ENCODE data around the gene FCSK.

FCSK gene

DNA sequence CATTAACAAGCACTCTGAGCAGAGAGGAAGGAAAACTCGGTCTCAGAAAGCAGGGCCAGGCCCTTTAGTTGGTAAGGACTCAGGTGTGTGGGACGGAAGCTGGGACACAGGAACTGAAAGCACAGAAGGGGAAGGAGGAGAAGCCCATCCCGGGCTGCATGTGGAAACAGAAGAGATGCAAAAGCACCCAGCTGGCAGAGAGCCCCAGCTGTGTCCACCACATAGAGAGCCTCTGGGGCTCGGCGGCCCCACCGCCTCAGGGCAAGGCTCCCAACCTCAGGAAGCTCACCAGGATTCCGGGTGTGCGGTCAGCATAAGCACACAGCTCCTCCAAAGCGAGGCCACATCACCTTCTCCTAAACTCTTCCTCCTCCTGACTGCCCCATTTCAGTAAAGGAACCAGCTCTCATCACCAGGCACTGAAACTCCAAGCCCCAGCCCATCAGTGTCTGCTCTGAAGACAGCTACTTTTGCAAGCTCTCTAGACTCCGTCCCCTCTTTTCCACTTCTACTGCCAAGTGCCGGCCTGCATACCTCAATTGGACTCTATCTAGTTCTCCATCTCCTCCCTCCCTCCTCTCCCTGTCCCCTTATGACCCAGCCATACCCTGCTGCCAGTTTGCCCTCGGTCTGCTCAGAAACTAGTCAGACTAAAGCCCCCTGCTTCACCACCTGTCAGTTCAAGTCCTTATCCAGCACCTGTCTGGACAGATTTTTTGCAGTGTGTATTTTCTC is 21.5 kb upstream of the FCSK start:
- Histone ChIP-seq H3K9ac (ENCODE audit: low read length) (no peak overlapping the region), H3K36me3 (ENCODE audit: control insufficient read depth, insufficient read depth, low read length, severe bottlenecking) (no peaks in the 10 kb centered on the region), H3K9me3 (ENCODE audit: control insufficient read depth, low read length) (no peaks in the 10 kb centered on the region), H3K27me3 (replicated peaks; ENCODE audit: control insufficient read depth, insufficient read depth, low read length) (no peaks in the 10 kb centered on the region), H3K4me1 (ENCODE audit: control insufficient read depth, insufficient read depth, low read length) (peaks cover 52% of the 10 kb centered on the region), H3K4me3 (ENCODE audit: low read length) (no peak overlapping the region)
- DNase-seq (ENCODE audit: low read depth), result peak; percentile 55

DNA sequence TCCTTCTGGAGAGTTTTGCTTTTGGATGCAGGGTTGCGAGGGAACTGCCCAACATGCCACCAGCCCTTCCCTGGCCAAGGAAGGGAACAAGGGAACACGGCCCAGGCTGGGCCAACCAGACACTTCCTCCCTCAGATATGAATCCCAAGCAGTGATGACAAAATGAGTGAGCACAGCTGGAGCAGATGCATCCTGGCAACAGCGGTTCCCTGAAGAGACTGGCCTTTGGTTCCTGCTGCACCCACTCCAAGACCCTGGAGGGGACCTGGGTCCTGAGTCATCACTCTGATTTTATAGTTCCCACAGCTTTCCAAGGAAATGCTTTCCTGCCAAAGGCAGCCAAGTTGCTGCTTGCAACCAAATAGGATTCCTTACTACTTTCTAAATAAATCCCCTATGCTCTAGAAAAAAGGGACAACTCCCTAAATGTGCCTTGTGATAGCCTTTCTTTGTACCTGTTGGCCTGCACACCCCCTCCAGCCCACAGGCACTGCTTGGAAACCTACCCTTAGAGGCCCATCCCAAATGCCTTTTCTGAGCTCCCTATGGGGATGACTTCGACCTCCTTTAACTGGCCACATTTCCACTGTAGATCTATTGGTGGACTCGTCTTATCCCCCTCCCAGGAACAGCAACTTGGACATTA is 20.8 kb upstream of the FCSK start:
- Histone ChIP-seq H3K9me3 (ENCODE audit: control insufficient read depth, low read length) (no peaks in the 10 kb centered on the region), H3K36me3 (ENCODE audit: control insufficient read depth, insufficient read depth, low read length, severe bottlenecking) (no peaks in the 10 kb centered on the region), H3K4me3 (ENCODE audit: low read length) (no peak overlapping the region), H3K4me1 (ENCODE audit: control insufficient read depth, insufficient read depth, low read length) (peaks cover 50% of the 10 kb centered on the region), H3K27me3 (replicated peaks; ENCODE audit: control insufficient read depth, insufficient read depth, low read length) (no peaks in the 10 kb centered on the region), H3K9ac (ENCODE audit: low read length) (no peak overlapping the region)
- DNase-seq (ENCODE audit: low read depth), result peak; percentile 59

DNA sequence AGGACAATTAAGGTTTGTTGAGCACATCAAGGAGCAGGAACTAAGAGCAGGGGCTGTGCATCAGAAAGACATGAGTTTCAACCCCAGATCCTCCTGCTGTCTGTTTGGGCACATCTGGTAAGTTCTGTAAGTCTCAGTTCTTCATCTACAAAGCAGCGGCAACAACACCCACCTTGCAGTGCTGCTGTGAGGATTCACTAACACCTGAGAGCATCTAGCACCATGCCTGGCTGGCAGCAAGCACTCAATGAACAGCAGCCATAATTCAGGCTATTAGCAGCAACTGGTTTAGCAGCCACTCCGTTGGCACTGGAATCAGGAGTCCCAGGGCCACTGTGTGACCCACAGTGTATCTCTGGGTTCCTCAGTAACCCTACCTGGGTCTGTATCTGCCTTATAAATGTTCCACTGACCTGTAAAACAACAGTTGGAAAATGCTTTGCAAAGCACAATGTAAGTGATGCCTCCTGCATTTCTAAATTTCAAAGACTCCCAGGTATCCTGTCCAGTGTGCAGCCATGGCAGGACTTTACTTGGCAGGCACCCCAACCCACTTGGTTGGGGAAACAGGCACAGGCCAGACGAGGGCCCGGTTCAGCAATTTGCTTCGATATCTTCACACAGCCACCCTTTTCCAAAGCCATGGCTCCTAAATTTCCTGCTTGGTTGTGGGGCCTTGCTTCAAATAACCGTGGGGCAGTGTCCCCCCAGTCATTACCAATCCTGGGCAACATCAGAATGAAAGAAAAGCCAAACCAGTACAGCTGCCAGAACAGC is 19.7 kb upstream of the FCSK start:
- Histone ChIP-seq H3K36me3 (ENCODE audit: control insufficient read depth, insufficient read depth, low read length, severe bottlenecking) (no peaks in the 10 kb centered on the region), H3K9me3 (ENCODE audit: control insufficient read depth, low read length) (no peaks in the 10 kb centered on the region), H3K27me3 (replicated peaks; ENCODE audit: control insufficient read depth, insufficient read depth, low read length) (no peaks in the 10 kb centered on the region), H3K4me1 (ENCODE audit: control insufficient read depth, insufficient read depth, low read length) (peaks cover 43% of the 10 kb centered on the region), H3K4me3 (ENCODE audit: low read length) (no peak overlapping the region), H3K9ac (ENCODE audit: low read length) (no peak overlapping the region)
- DNase-seq (ENCODE audit: low read depth), result no peak

DNA sequence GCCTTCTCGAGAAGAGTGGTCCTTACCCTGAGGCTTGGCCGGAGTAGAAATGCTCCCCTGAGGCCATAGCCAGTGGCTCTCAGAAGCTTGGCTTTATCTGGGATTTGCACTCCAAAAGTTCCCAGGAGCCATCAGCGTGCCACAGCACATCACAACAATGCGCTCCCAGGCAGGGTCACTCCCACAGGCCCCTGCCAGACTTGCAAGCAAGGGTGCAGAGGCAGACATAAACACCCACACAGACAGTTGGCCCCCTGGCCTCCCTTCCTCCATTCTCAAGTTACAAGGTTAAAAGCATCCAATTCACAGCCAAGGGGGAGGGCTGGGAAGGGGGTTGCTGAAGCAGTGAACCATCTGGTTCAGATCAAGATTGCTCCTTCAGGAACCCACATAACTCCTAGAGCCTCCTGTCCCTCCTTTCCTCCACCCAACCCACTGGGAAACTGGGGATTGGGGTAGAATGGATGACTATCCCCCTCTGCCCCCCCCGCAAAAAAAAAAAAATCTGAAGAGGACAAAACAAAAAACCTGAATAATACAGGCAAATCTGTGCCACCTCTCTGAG is 17.3 kb upstream of the FCSK start:
- DNase-seq (ENCODE audit: low read depth), result peak; percentile 92

DNA sequence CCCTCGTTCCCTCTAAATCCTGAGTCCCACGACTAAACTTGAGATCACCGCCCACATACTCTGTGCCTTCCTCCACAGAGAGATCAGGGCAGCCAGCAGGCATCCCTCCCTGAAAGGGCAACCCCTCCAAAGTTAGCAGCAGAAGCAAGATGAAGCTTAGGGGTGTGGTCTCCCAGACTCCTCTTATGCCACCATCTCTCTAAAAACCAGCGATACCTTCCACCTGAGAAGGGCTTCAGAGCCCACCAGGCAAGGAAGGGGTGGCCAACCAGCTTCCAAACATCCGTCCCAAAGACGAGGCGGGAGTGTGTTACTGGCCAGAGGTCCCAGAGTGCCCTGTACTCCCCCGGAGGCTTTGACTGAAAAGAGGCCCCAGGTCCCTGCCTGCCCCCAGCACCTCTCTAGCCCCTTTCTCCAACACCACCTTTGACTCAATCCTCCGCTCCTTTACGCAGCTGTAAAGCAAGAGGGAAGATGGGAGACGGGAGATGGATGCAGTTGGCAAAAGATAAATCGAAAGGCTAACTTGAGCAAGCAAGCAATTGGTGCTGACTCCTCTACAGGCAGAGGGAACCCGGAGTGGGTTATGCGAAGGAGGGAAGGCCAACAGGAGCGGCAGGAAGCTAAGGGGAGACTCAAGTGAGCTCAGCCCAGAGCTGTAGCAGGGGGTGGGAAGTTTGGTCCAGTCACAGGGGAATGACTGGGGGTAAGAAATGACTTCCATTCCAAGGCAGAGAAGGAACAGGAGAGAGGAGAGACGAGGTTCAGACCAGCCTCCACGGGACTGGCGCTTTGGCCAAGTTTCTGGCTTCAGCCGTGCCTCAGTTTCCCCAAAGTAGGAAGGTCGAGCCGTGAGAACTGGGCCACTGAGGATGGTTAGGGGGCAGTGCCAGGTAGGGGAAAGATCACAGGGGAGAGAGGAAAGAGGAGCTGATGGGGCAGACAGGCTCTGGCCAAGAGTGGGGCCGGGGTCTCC is 16.5 kb upstream of the FCSK start:
- Histone ChIP-seq H3K9ac (ENCODE audit: low read length) (peak overlapping the region; percentile 76), H3K36me3 (ENCODE audit: control insufficient read depth, insufficient read depth, low read length, severe bottlenecking) (no peaks in the 10 kb centered on the region), H3K4me1 (ENCODE audit: control insufficient read depth, insufficient read depth, low read length) (peaks cover 27% of the 10 kb centered on the region), H3K4me3 (ENCODE audit: low read length) (peak overlapping the region; percentile 84), H3K9me3 (ENCODE audit: control insufficient read depth, low read length) (no peaks in the 10 kb centered on the region), H3K27me3 (replicated peaks; ENCODE audit: control insufficient read depth, insufficient read depth, low read length) (no peaks in the 10 kb centered on the region)
- DNase-seq (ENCODE audit: low read depth), result peak; percentile 70

More for the DNA sequence above, 17.3 kb upstream of the FCSK start:
- Histone ChIP-seq H3K4me3 (ENCODE audit: low read length) (peak overlapping the region; percentile 84), H3K9ac (ENCODE audit: low read length) (no peak overlapping the region), H3K27me3 (replicated peaks; ENCODE audit: control insufficient read depth, insufficient read depth, low read length) (no peaks in the 10 kb centered on the region), H3K36me3 (ENCODE audit: control insufficient read depth, insufficient read depth, low read length, severe bottlenecking) (no peaks in the 10 kb centered on the region), H3K9me3 (ENCODE audit: control insufficient read depth, low read length) (no peaks in the 10 kb centered on the region), H3K4me1 (ENCODE audit: control insufficient read depth, insufficient read depth, low read length) (peaks cover 33% of the 10 kb centered on the region)

DNA sequence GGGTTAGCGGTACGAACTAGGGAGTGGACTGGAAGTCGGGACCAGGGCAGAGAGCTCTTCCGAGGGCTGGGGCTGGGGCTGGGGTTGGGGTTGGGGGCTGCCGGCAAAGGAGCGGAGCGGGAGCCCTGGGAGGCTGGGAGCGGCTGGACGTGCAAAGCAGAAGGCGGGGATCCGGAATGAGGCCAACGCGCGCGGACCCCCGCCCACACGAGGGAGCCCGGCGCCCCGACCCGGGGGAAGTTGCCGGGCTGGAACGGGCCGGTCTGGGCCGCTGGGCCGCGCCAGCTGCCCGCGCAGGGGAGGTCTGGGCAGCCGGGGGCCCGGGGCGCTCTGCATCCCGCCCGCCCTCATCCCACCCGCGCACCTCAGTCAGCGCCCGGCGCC is 15.8 kb upstream of the FCSK start:
- H3K27me3 ChIP-seq (replicated peaks; ENCODE audit: control insufficient read depth, insufficient read depth, low read length), result no peaks in the 10 kb centered on the region
- peak overlapping the region; percentile 84 for H3K4me3 ChIP-seq (ENCODE audit: low read length)
- peaks cover 20% of the 10 kb centered on the region for H3K4me1 ChIP-seq (ENCODE audit: control insufficient read depth, insufficient read depth, low read length)
- DNase-seq (ENCODE audit: low read depth), result no peak
- H3K9ac ChIP-seq (ENCODE audit: low read length), result peak overlapping the region; percentile 76
- H3K36me3 ChIP-seq (ENCODE audit: control insufficient read depth, insufficient read depth, low read length, severe bottlenecking), result no peaks in the 10 kb centered on the region
- no peaks in the 10 kb centered on the region for H3K9me3 ChIP-seq (ENCODE audit: control insufficient read depth, low read length)

DNA sequence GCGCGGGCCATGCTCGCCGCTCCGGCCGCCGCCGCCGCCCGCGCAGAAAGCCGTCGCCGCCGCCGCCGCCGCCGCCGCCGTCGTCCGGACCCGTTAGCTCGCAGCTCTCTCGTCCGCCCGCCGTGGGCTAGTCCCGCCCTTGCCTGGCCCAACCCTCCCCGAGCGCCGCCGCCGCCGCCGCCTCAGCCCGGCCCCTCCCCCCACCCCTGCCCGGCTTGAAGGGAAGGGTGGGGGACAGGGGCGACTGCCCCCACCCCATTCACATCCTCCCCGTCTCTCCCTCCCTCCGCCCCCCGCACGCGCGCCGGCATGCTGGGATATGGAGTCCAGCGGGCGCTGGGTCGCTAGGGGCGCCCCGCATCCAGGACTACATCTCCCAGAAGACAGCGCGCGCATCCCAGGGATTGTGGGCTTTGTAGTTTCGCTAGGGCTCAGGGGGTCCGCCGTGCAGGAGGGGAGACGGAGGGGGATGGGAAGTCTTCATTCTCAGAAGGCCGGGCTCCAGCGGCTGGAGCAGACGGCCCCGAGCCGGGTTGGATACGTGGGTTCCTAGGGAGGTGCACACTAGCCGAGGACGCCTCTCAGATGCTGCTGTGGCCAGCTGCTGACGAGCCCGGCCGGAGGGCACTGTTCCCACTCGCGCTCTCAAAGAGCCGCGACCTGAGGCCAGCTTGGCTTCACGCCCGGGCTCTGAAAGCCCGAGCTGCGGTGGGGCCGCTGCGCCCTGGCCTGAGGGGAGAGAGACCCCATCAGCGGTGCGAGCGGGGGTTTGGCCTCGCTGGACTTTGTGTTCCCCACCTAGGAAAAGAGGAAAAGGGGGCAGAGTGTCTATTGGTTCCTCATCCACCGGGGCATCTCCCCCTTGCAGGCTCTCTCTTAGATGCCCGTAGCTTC is 15.2 kb upstream of the FCSK start, which contains the start of gene ST3GAL2:
TSS of gene ST3GAL2 (minus strand) at position 132 of the 894 bp plus-strand sequence. CDS start 40,570 bp downstream, outside the sequence.
- Histone ChIP-seq H3K36me3 (ENCODE audit: control insufficient read depth, insufficient read depth, low read length, severe bottlenecking) (no peaks in the 10 kb centered on the region), H3K9me3 (ENCODE audit: control insufficient read depth, low read length) (no peaks in the 10 kb centered on the region)
- peak; percentile 98 for DNase-seq (ENCODE audit: low read depth)

DNA sequence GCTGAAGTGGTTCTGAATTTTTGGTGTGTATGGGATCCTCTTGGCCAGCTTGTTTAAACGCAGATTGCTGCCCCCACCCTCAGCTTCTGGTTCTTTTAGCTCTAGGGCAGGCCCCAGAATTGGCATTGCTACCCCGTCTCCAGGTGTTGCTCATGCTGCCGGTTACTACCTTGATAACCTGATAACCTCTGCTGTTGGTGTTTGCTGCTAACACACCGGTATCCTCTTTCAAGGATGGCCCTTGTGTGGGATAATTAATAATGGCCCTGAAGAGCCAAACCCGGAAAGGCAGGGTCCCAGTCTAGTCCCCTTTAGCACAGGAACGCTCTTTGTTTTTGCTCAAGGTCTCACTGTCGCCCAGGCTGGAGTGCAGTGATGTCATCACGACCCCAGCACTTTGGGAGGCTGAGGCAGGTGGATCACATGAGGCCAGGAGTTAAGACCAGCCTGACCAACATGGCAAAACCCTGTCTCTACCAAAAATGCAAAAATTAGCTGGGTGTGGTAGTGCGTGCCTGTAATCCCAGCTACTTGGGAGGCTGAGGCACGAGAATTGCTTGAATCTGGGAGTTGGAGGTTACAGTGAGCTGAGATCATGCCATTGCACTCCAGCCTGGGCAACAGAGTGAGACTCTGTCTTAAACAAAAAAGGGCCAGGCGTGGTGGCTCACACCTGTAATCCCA is 14.2 kb upstream of the FCSK start:
- Histone ChIP-seq H3K27me3 (replicated peaks; ENCODE audit: control insufficient read depth, insufficient read depth, low read length) (no peaks in the 10 kb centered on the region), H3K36me3 (ENCODE audit: control insufficient read depth, insufficient read depth, low read length, severe bottlenecking) (no peaks in the 10 kb centered on the region), H3K9me3 (ENCODE audit: control insufficient read depth, low read length) (no peaks in the 10 kb centered on the region), H3K4me3 (ENCODE audit: low read length) (no peak overlapping the region), H3K9ac (ENCODE audit: low read length) (no peak overlapping the region), H3K4me1 (ENCODE audit: control insufficient read depth, insufficient read depth, low read length) (peaks cover 20% of the 10 kb centered on the region)
- DNase-seq (ENCODE audit: low read depth), result no peak

More for the DNA sequence above, 15.2 kb upstream of the FCSK start, which contains the start of gene ST3GAL2:
- peak within 1 kb of the TSS; percentile 81 for H3K9ac ChIP-seq (ENCODE audit: low read length)
- peaks cover 16% of the 10 kb centered on the region for H3K4me1 ChIP-seq (ENCODE audit: control insufficient read depth, insufficient read depth, low read length)
- H3K27me3 ChIP-seq (replicated peaks; ENCODE audit: control insufficient read depth, insufficient read depth, low read length), result no peaks in the 10 kb centered on the region
- peak within 1 kb of the TSS; percentile 86 for H3K4me3 ChIP-seq (ENCODE audit: low read length)

DNA sequence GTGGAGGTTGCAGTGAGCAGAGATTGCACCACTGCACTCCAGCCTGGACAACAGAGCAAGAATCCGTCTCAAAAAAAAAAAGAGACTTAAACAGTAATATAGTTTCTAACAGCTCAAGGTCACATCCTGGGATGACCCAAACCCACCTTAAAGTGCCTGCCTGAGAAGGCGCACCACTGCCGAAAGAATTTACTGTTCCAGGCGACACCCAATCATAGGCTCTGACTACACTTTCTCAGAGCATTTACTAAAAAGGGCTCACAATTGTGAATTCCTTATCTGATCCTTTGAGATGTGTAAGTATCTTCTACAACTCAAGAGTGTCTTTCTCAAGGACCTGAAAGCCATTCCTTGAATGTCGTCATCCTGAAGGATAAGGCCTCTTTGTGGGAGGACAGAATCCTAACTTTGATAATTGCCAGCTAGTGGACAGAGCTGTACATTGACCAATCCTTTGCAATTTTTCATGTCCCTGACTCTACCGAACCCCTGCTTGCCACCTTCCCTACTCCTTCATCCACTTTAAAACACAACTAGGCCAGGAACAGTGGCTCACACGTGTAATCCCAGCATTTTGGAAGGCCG is 12.9 kb upstream of the FCSK start:
- Histone ChIP-seq H3K36me3 (ENCODE audit: control insufficient read depth, insufficient read depth, low read length, severe bottlenecking) (no peaks in the 10 kb centered on the region), H3K4me3 (ENCODE audit: low read length) (no peak overlapping the region), H3K9ac (ENCODE audit: low read length) (no peak overlapping the region), H3K27me3 (replicated peaks; ENCODE audit: control insufficient read depth, insufficient read depth, low read length) (no peaks in the 10 kb centered on the region), H3K9me3 (ENCODE audit: control insufficient read depth, low read length) (no peaks in the 10 kb centered on the region), H3K4me1 (ENCODE audit: control insufficient read depth, insufficient read depth, low read length) (peaks cover 20% of the 10 kb centered on the region)
- DNase-seq (ENCODE audit: low read depth), result no peak
